ENCODE measurements around the gene GABARAPL1.

GABARAPL1 gene

GRCh38 chr12:10235761-10236631, 23.3 kb downstream of the GABARAPL1 start:
- peak; percentile 19 for DNase-seq

GRCh38 chr12:10236720-10237119, 24.0 kb downstream of the GABARAPL1 start:
- no peak for DNase-seq

GRCh38 chr12:10238526-10238925, 25.8 kb downstream of the GABARAPL1 start:
- DNase-seq: no peak

DNA sequence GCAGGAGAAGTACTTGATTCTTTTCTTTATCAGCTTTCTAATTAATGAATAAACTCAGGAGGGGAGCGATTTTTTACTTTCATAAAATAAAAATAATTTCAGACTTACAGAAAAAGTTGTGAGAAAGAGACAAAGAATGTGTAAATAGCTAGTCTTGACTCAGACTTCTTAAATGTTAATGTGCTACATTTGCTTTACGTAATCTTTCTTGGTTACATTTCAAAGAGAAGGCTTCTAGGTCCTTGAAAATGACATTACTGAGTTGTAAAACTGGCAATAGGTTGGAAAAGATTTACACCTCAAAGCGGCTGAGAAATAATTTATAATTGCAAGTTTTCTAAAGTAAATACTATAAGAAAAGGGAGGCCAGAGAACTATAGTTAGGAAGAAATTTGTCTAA, 28.6 kb downstream of the GABARAPL1 start:
- no peak for DNase-seq

DNA sequence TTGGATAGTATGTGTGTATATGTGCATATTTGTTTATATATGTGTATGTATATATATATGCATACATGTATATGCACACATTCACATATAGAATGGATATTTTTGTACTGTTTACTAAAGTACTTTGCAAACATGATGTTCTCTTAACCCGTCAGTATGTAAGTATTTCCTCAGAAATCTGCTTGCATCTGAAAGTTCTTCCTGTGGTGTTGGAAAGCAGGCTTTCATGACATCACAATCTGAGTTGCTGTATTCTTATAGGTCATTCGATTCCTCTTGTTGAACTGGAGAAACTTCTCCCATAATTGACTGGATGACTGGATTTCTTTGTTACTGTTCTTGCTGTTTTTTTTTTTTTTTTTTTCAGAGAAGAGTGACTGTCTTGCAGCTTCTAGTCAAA, 29.1 kb downstream of the GABARAPL1 start:
- no peak for DNase-seq

DNA sequence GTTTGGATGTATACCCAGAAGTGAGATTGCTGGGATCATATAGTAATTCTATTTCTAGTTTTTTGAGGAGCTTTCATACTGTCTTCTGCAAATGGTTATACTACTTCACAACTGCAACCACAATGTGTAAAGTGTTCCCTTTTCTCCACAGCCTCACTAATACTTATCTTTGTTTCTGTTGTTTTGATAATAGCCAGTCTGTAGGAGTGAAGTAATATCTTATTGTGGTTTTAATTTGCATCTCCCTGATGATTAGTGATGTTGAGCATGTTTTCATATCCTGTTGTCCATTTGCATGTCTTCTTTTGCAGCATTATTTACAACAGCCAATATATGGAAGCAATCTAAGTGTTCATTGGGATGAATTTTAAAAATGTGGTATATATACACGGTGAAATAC, 29.9 kb downstream of the GABARAPL1 start:
- DNase-seq: no peak

- DNase-seq: no peak
Observed at GRCh38 chr12:10243818-10244520, 31.3 kb downstream of the GABARAPL1 start.

DNA sequence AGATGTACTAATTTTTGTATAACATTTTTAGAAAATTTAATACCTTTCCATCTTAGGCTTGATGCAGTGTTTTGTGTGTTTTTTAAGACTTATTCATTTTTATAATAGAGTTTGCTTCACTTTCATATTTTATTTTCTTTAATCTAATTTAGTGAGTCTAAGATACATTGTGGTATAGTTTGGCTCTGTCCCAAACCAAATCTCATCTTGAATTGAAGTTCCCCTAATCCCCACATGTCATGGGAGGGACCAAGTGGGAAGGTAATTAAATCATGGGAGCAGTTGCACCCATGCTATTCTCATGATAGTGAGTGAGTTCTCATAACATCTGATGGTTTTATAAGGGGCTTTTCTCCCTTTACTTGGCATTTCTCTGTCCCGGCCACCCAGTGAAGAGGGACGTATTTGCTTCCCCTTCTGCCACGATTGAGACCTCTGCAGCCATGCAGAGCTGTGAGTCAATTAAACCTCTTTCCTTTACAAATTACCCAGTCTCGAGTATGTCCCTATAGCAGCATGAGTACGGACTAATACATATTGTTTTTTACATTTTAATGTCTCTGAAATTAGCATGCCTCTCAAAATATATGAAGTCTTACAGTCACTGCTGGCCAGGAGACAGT, 34.9 kb downstream of the GABARAPL1 start:
- DNase-seq: no peak

- no peak for DNase-seq
Observed at GRCh38 chr12:10249690-10250455, 37.2 kb downstream of the GABARAPL1 start.

GRCh38 chr12:10251669-10252068, 39.0 kb downstream of the GABARAPL1 start:
- DNase-seq: no peak

DNA sequence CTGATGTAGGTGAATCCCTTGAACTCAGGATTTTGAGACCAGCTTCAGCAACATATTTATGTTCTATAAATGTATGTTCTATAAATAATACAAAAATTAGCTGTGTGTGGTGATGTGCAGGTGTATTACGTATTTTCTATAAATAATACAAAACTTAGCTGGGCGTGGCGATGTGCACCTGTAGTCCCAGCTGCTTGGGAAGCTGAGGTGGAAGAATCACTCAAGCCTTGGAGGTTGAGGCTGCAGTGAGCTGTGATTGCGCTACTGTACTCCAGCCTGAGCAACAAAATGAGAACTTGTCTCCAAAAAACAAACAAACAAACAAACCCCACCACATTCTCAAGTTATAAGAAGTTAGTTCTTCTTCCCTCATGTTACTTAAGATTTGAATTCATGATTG, 39.5 kb downstream of the GABARAPL1 start:
- no peak for DNase-seq

DNA sequence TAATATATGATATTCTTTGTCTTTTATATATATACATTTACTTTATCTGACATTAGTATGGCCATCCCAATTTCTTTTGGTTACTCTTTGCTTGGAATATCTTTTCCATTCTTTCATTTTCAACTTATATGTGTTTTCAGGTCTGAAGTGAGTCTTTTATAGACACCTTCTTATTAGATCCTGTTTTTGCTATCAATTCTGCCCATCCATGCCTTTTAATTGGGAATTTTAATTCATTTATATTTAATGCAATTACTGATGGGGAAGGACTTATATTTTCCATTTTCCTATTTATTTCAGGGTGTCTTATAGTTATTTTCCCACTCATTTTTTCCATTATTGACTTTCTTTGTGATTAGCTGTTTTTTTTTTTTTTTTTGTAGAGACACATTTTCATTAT, 43.4 kb downstream of the GABARAPL1 start:
- no peak for DNase-seq

DNA sequence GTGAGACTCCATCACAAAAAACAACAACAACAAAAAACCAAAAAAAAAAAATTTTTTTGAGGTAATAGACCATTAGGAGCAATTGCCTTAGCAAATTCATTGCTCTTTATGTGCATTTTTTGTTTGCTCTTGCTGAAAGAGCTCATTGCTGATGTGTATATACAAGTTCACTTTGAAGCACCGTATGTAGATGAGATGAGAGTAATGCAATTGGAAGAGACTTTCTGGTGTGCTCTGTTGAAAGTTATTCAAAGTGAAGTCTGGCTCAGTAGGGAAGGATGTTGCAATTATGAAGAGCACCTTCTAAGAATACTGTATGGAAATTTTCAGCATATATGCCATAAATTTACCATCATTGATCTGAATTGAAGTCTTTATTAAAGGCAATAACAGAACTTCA, 48.2 kb downstream of the GABARAPL1 start:
- DNase-seq: no peak

- no peak for DNase-seq
Observed at GRCh38 chr12:10268037-10268436, 55.4 kb downstream of the GABARAPL1 start.

GRCh38 chr12:10272467-10272866, 59.8 kb downstream of the GABARAPL1 start:
- no peak for DNase-seq

All from stimulated activated CD4-positive, alpha-beta T cell treated with anti-CD3 and anti-CD28 coated beads, Interleukin-1b, Interleukin-23, amount 100 ng/mL, for 48 hours (primary cell).